H9 (cell line): ENCODE data around the gene KRTDAP. TPM values are rescaled to one million over a fixed set of nuclear protein-coding genes. Genes with fewer than 3 reads are reported as not detected.

Experiments used
- DNase-seq: peaks from one replicate; pipeline ENCODE4 v3.0.0-alpha.2; 2017
- H2AFZ ChIP-seq: one replicate; pipeline ENCODE4 v1.6.1; 2013; ENCODE audit warnings: mild to moderate bottlenecking, low read length, control low read depth, moderate library complexity
- H2AK5ac ChIP-seq: 2 replicates; pipeline ENCODE4 v1.6.1; 2013; ENCODE audit warnings: low read length, control low read depth, mixed read lengths; ENCODE audit not compliant: insufficient read length
- H2BK120ac ChIP-seq: one replicate; pipeline ENCODE4 v1.6.1; 2013; ENCODE audit warnings: low read depth, mild to moderate bottlenecking, low read length, control low read depth, inconsistent platforms; ENCODE audit not compliant: poor library complexity, severe bottlenecking
- H2BK12ac ChIP-seq: 2 replicates; pipeline ENCODE4 v1.6.1; 2013; ENCODE audit warnings: low read length, control low read depth, mixed read lengths, low read depth; ENCODE audit not compliant: insufficient read length
- H2BK15ac ChIP-seq: 2 replicates; pipeline ENCODE4 v1.6.1; 2013; ENCODE audit warnings: low read depth, low read length, control low read depth
- H2BK20ac ChIP-seq: one replicate; pipeline ENCODE4 v1.6.1; 2013; ENCODE audit warnings: low read depth, mild to moderate bottlenecking, low read length, control low read depth, inconsistent platforms; ENCODE audit not compliant: poor library complexity, severe bottlenecking
- H2BK5ac ChIP-seq: 2 replicates; pipeline ENCODE4 v1.6.1; 2013; ENCODE audit warnings: low read length, control low read depth, mixed read lengths; ENCODE audit not compliant: insufficient read length
- H3K14ac ChIP-seq: 2 replicates; pipeline ENCODE4 v1.6.1; 2013; ENCODE audit warnings: low read length, control low read depth; ENCODE audit not compliant: insufficient read depth
- H3K18ac ChIP-seq: 2 replicates; pipeline ENCODE4 v1.6.1; 2013; ENCODE audit warnings: low read depth, mild to moderate bottlenecking, mixed read lengths, low read length, control low read depth; ENCODE audit not compliant: insufficient read length
- H3K23ac ChIP-seq: 2 replicates; pipeline ENCODE4 v1.6.1; 2013; ENCODE audit warnings: low read length, control low read depth, mixed read lengths, low read depth; ENCODE audit not compliant: insufficient read length
- H3K23me2 ChIP-seq: 2 replicates; pipeline ENCODE4 v1.6.1; 2013; ENCODE audit warnings: low read depth, mild to moderate bottlenecking, mixed read lengths, low read length, control low read depth; ENCODE audit not compliant: insufficient read length, poor library complexity, severe bottlenecking
- H3K27ac ChIP-seq: 2 replicates; pipeline ENCODE4 v1.5.1; 2013; ENCODE audit warnings: low read length, control low read depth, mixed read lengths, low read depth; ENCODE audit not compliant: insufficient read length
- H3K27me3 ChIP-seq: 2 replicates; pipeline ENCODE4 v1.6.1; 2013; ENCODE audit warnings: low read length, control low read depth, inconsistent platforms; ENCODE audit not compliant: insufficient read depth
- H3K4ac ChIP-seq: 2 replicates; pipeline ENCODE4 v1.6.1; 2013; ENCODE audit warnings: low read depth, mild to moderate bottlenecking, control low read depth, inconsistent platforms, low read length, moderate library complexity
- H3K4me1 ChIP-seq: 2 replicates; pipeline ENCODE4 v1.6.1; 2013; ENCODE audit warnings: low read length, control low read depth, inconsistent platforms; ENCODE audit not compliant: insufficient read depth
- H3K4me2 ChIP-seq: 2 replicates; pipeline ENCODE4 v1.6.1; 2013; ENCODE audit warnings: low read length, control low read depth, mixed read lengths; ENCODE audit not compliant: insufficient read length, insufficient read depth
- H3K56ac ChIP-seq: 2 replicates; pipeline ENCODE4 v1.6.1; 2013; ENCODE audit warnings: low read depth, mild to moderate bottlenecking, mixed read lengths, low read length, control low read depth; ENCODE audit not compliant: insufficient read length
- H3K79me1 ChIP-seq: 2 replicates; pipeline ENCODE4 v1.6.1; 2013; ENCODE audit warnings: low read depth, mild to moderate bottlenecking, moderate library complexity, low read length, control low read depth, inconsistent platforms; ENCODE audit not compliant: insufficient read depth, poor library complexity, severe bottlenecking
- H3K79me2 ChIP-seq: 2 replicates; pipeline ENCODE4 v1.6.1; 2013; ENCODE audit warnings: low read length, control low read depth, inconsistent platforms; ENCODE audit not compliant: insufficient read depth
- H3K9ac ChIP-seq: 2 replicates; pipeline ENCODE4 v1.6.1; 2013; ENCODE audit warnings: low read length, control low read depth, mixed read lengths; ENCODE audit not compliant: insufficient read length; ENCODE audit errors: extremely low read depth
- H3K9me3 ChIP-seq: one replicate; pipeline ENCODE4 v1.6.1; 2013; ENCODE audit warnings: low read depth, low read length, inconsistent platforms; ENCODE audit not compliant: control insufficient read depth
- H3T11ph ChIP-seq: one replicate; pipeline ENCODE4 v1.6.1; 2013; ENCODE audit warnings: mild to moderate bottlenecking, low read length, control low read depth, inconsistent platforms
- H4K20me1 ChIP-seq: one replicate; pipeline ENCODE4 v1.6.1; 2013; ENCODE audit not compliant: control insufficient read depth, insufficient read length, insufficient read depth
- H4K5ac ChIP-seq: 2 replicates; pipeline ENCODE4 v1.6.1; 2013; ENCODE audit warnings: low read depth, mild to moderate bottlenecking, mixed read lengths, low read length, control low read depth; ENCODE audit not compliant: insufficient read length
- H4K8ac ChIP-seq: replicated peaks from 2 replicates; pipeline ENCODE4 v1.6.1; 2013; ENCODE audit warnings: low read length, control low read depth, mixed read lengths, low read depth; ENCODE audit not compliant: insufficient read length
- H4K91ac ChIP-seq: 2 replicates; pipeline ENCODE4 v1.6.1; 2013; ENCODE audit warnings: low read depth, mild to moderate bottlenecking, moderate library complexity, mixed read lengths, low read length, control low read depth; ENCODE audit not compliant: insufficient read length
- H3K27ac Mint-ChIP-seq, 3 experiments: 2 replicates in 2 of 3; 3 replicates in 1 of 3; pipeline ENCODE4 v1.8.0; 2020 to 2021; ENCODE audit warnings: mixed read lengths in 3 of 3, mild to moderate bottlenecking in 1 of 3, moderate library complexity in 1 of 3
- H3K27me3 Mint-ChIP-seq: 2 replicates; pipeline ENCODE4 v1.8.0; 2021; ENCODE audit warnings: low read depth, mild to moderate bottlenecking, moderate library complexity, mixed read lengths
- H3K36me3 Mint-ChIP-seq, 3 experiments: 2 replicates in 2 of 3; 3 replicates in 1 of 3; pipeline ENCODE4 v1.8.0; 2020 to 2021; ENCODE audit warnings: low read depth in 3 of 3, mixed read lengths in 3 of 3; ENCODE audit not compliant: insufficient read depth in 1 of 3
- H3K4me1 Mint-ChIP-seq, 2 experiments: 2 replicates each; pipeline ENCODE4 v1.8.0; 2020; ENCODE audit warnings: mixed read lengths in 2 of 2
- H3K4me3 Mint-ChIP-seq, 2 experiments: 2 replicates in 1 of 2; 3 replicates in 1 of 2; pipeline ENCODE4 v1.8.0; 2020 to 2021; ENCODE audit warnings: mild to moderate bottlenecking in 2 of 2, mixed read lengths in 2 of 2, moderate library complexity in 1 of 2
- H3K9me3 Mint-ChIP-seq, 2 experiments: 2 replicates in 1 of 2; 3 replicates in 1 of 2; pipeline ENCODE4 v1.8.0; 2020; ENCODE audit warnings: mild to moderate bottlenecking in 2 of 2, mixed read lengths in 2 of 2, moderate library complexity in 1 of 2
- CTCF ChIP-seq: fragments of 200-600 bp; sonication (generic); conservative IDR thresholded peaks from 3 replicates; pipeline ENCODE4 v1.8.0; 2021; ENCODE audit warnings: antibody characterized with exemption, mild to moderate bottlenecking
- WGBS: extraction: QIAGEN DNeasy Blood & Tissue Kit; methylation state at CpG from one replicate; pipeline ENCODE4 v1.1.7; 2013; ENCODE audit warnings: missing lambda C conversion rate, low lambda C conversion rate, mixed read lengths; ENCODE audit not compliant: insufficient read length; ENCODE audit errors: extremely low coverage; 5-methylcytosine and 5-hydroxymethylcytosine counted together
- total RNA-seq: library from RNA; stranded (reverse); gene quantifications from 2 replicates; pipeline ENCODE4 v1.2.1, GENCODE V29; 2021

KRTDAP gene
- total RNA-seq, 1 experiment from 2014 or later, result 0.87 TPM

- no peak for DNase-seq
- H3K18ac ChIP-seq, result no peak overlapping the region
- H3K27me3 Mint-ChIP-seq, result peaks cover 17% of the 10 kb centered on the region
- no peaks in the 10 kb centered on the region for H3K36me3 Mint-ChIP-seq
- H3K4me1 ChIP-seq, result no peaks in the 10 kb centered on the region
- H3K4ac ChIP-seq, result no peak overlapping the region
- WGBS, result no CpG with 5 or more reads among the region's 2 CpGs
- H3K23me2 ChIP-seq, result no peaks in the 10 kb centered on the region
- H3K79me1 ChIP-seq, result no peaks in the 10 kb centered on the region
- H4K20me1 ChIP-seq, result no peaks in the 10 kb centered on the region
- H2AFZ ChIP-seq, result no peak overlapping the region
- H3K79me2 ChIP-seq, result no peaks in the 10 kb centered on the region
- H3K27ac ChIP-seq, result no peak overlapping the region
- H3T11ph ChIP-seq, result no peak overlapping the region
- H4K5ac ChIP-seq, result no peak overlapping the region
- no peak overlapping the region for H3K9ac ChIP-seq
- no peak overlapping the region for H3K27ac Mint-ChIP-seq
- no peak overlapping the region for H2BK15ac ChIP-seq
- no peaks in the 10 kb centered on the region for H3K9me3 Mint-ChIP-seq
- H2BK12ac ChIP-seq, result no peak overlapping the region
- no peak overlapping the region for H3K14ac ChIP-seq
- H3K4me2 ChIP-seq, result no peak overlapping the region
- no peak overlapping the region for H2BK20ac ChIP-seq
- no peaks in the 10 kb centered on the region for H3K9me3 ChIP-seq
- no peak overlapping the region for H2AK5ac ChIP-seq
- H4K91ac ChIP-seq, result no peak overlapping the region
- H2BK5ac ChIP-seq, result no peak overlapping the region
- no peaks in the 10 kb centered on the region for H3K27me3 ChIP-seq
- no peak overlapping the region for H3K4me3 Mint-ChIP-seq
- no peak overlapping the region for H2BK120ac ChIP-seq
- H3K56ac ChIP-seq, result no peak overlapping the region
- H3K4me1 Mint-ChIP-seq, result peaks cover 3 to 5% of the 10 kb centered on the region in 2 experiments; a peak in 3 of 4 replicates
- no peak for TF ChIP-seq CTCF
- H3K23ac ChIP-seq, result no peak overlapping the region
- no peak overlapping the region for H4K8ac ChIP-seq
These were observed 35.6 kb downstream of the KRTDAP start for GRCh38 chr19:35454663-35455062.
